IMR-90 (cell line): Measurements from ENCODE around the gene RPS6KA4. TPM values are rescaled to one million over a fixed set of nuclear protein-coding genes. Genes with fewer than 3 reads are reported as not detected.

Experiments used
- ATAC-seq: fragments of 200-7000 bp; cut with Tn5 transposase; 2 replicates; pipeline ENCODE4 v1.9.1; 2020; ENCODE audit warnings: low read depth, mild to moderate bottlenecking, moderate library complexity
- BruUV-seq: library from RNA; stranded (reverse); fragments of 400-500 nt; replicated peaks from 2 replicates; lab custom pipeline; 2021; lab: Mats Ljungman, UMichigan
- CTCF ChIA-PET: fragments of 300-600 bp; formaldehyde crosslinking; extraction: SDS; loops from one replicate; lab custom pipeline; 2021; ENCODE audit warnings: antibody characterized with exemption; lab: Yijun Ruan, JAX
- POLR2A ChIA-PET: fragments of 300-600 bp; sonication (Branson Sonifier 250); formaldehyde crosslinking; loops from one replicate; lab custom pipeline; 2022; ENCODE audit warnings: antibody characterized with exemption; ENCODE audit not compliant: unreplicated experiment; lab: Charles Lee
- DNase-seq: peaks from one replicate; pipeline ENCODE4 v3.0.0; 2013
- H2AFZ ChIP-seq: replicated peaks from 2 replicates; pipeline ENCODE3; 2013; ENCODE audit warnings: low read length, mild to moderate bottlenecking; ENCODE audit not compliant: poor library complexity
- H2AK5ac ChIP-seq: 2 replicates; pipeline ENCODE4 v1.6.1; 2013; ENCODE audit warnings: low read depth, low read length, inconsistent platforms
- H2AK9ac ChIP-seq: replicated peaks from 2 replicates; pipeline ENCODE3; 2013; ENCODE audit warnings: mild to moderate bottlenecking, low read depth, low read length, moderate library complexity; ENCODE audit not compliant: poor library complexity
- H2BK120ac ChIP-seq: 2 replicates; pipeline ENCODE4 v1.6.1; 2013; ENCODE audit warnings: low read depth, low read length, inconsistent platforms
- H2BK15ac ChIP-seq: 3 replicates; pipeline ENCODE4 v1.6.1; 2013; ENCODE audit warnings: low read depth, low read length, inconsistent platforms
- H2BK20ac ChIP-seq: 2 replicates; pipeline ENCODE4 v1.6.1; 2013; ENCODE audit warnings: low read depth, mild to moderate bottlenecking, inconsistent platforms, low read length, moderate library complexity
- H2BK5ac ChIP-seq: 2 replicates; pipeline ENCODE4 v1.6.1; 2013; ENCODE audit warnings: mild to moderate bottlenecking, low read depth, low read length, inconsistent platforms; ENCODE audit not compliant: poor library complexity, severe bottlenecking
- H3K14ac ChIP-seq: replicated peaks from 2 replicates; pipeline ENCODE4 v1.6.1; 2013; ENCODE audit warnings: low read depth, low read length, inconsistent platforms
- H3K18ac ChIP-seq: 2 replicates; pipeline ENCODE4 v1.6.1; 2013; ENCODE audit warnings: low read depth, low read length, control low read depth
- H3K23ac ChIP-seq: 2 replicates; pipeline ENCODE4 v1.6.1; 2013; ENCODE audit warnings: low read depth, low read length, inconsistent platforms
- H3K27ac ChIP-seq: 2 replicates; pipeline ENCODE4 v1.5.1; 2013; ENCODE audit warnings: mild to moderate bottlenecking, control low read depth, low read length; ENCODE audit not compliant: insufficient read depth
- H3K27me3 ChIP-seq: 2 replicates; pipeline ENCODE4 v1.6.1; 2013; ENCODE audit warnings: low read length; ENCODE audit not compliant: control insufficient read depth, insufficient read depth
- H3K36me3 ChIP-seq: 2 replicates; pipeline ENCODE4 v1.6.1; 2013; ENCODE audit warnings: low read length, mixed read lengths; ENCODE audit not compliant: control insufficient read depth, insufficient read depth
- H3K4ac ChIP-seq: 2 replicates; pipeline ENCODE4 v1.6.1; 2013; ENCODE audit warnings: low read depth, low read length, inconsistent platforms
- H3K4me1 ChIP-seq: 2 replicates; pipeline ENCODE4 v1.6.1; 2013; ENCODE audit warnings: low read length, mixed read lengths; ENCODE audit not compliant: control insufficient read depth, insufficient read depth
- H3K4me2 ChIP-seq: 2 replicates; pipeline ENCODE4 v1.6.1; 2013; ENCODE audit warnings: low read depth, mild to moderate bottlenecking, control low read depth, low read length, moderate library complexity
- H3K4me3 ChIP-seq: 2 replicates; pipeline ENCODE4 v1.5.1; 2013; ENCODE audit warnings: low read depth, mild to moderate bottlenecking, control low read depth, low read length, moderate library complexity; ENCODE audit not compliant: insufficient read depth
- H3K56ac ChIP-seq: 2 replicates; pipeline ENCODE4 v1.6.1; 2013; ENCODE audit warnings: low read length, inconsistent platforms; ENCODE audit not compliant: insufficient read depth; ENCODE audit errors: extremely low read depth
- H3K79me1 ChIP-seq, 2 experiments: 2 replicates each; pipeline ENCODE4 v1.6.1; 2013; ENCODE audit warnings: low read length in 2 of 2, inconsistent platforms in 1 of 2, low read depth in 1 of 2
- H3K9ac ChIP-seq: 2 replicates; pipeline ENCODE4 v1.6.1; 2013; ENCODE audit warnings: low read depth, low read length, control low read depth
- H3K9me1 ChIP-seq: 2 replicates; pipeline ENCODE4 v1.6.1; 2013; ENCODE audit warnings: low read length, inconsistent platforms; ENCODE audit not compliant: insufficient read depth
- H3K9me3 ChIP-seq: 2 replicates; pipeline ENCODE4 v1.6.1; 2013; ENCODE audit warnings: low read length; ENCODE audit not compliant: control insufficient read depth, insufficient read depth
- H4K20me1 ChIP-seq: 2 replicates; pipeline ENCODE4 v1.6.1; 2013; ENCODE audit warnings: low read length, inconsistent platforms; ENCODE audit not compliant: insufficient read depth
- H4K5ac ChIP-seq: 2 replicates; pipeline ENCODE4 v1.6.1; 2013; ENCODE audit warnings: mild to moderate bottlenecking, low read depth, low read length, control low read depth
- H4K8ac ChIP-seq, 2 experiments: 2 replicates each; pipeline ENCODE4 v1.6.1; 2013; ENCODE audit warnings: low read depth in 2 of 2, low read length in 2 of 2, control low read depth in 1 of 2, inconsistent platforms in 1 of 2
- H4K91ac ChIP-seq: 2 replicates; pipeline ENCODE4 v1.6.1; 2013; ENCODE audit warnings: low read depth, low read length, inconsistent platforms; ENCODE audit not compliant: insufficient read depth
- MAZ ChIP-seq: IDR thresholded peaks from 2 replicates; pipeline ENCODE4 v1.6.1; 2012; ENCODE audit warnings: low read depth, mild to moderate bottlenecking, low read length, improper control_type of control experiment, moderate library complexity, borderline replicate concordance
- MXI1 ChIP-seq: IDR thresholded peaks from 2 replicates; pipeline ENCODE4 v1.6.1; 2012; ENCODE audit warnings: low read depth, mild to moderate bottlenecking, low read length, moderate library complexity, borderline replicate concordance
- POLR2A ChIP-seq: IDR thresholded peaks from 2 replicates; pipeline ENCODE4 v1.6.1; 2012; ENCODE audit warnings: mild to moderate bottlenecking, low read depth, low read length
- RAD21 ChIP-seq: IDR thresholded peaks from 2 replicates; pipeline ENCODE4 v1.6.1; 2012; ENCODE audit warnings: low read length, improper control_type of control experiment
- RFX5 ChIP-seq: IDR thresholded peaks from 2 replicates; pipeline ENCODE4 v1.8.0; 2012; ENCODE audit warnings: low read depth, mild to moderate bottlenecking, low read length, moderate library complexity
- USF2 ChIP-seq: fragments of 150-350 bp; IDR thresholded peaks from 2 replicates; pipeline ENCODE4 v1.6.1; 2017; ENCODE audit warnings: mild to moderate bottlenecking, antibody characterized with exemption, low read length, low read depth
- WGBS, 2 experiments: methylation state at CpG; one replicate each; pipeline versions ENCODE4 v1.1.5 to v1.1.7; 2013; ENCODE audit warnings: missing lambda C conversion rate in 2 of 2; ENCODE audit not compliant: insufficient read length in 1 of 2; ENCODE audit errors: extremely low coverage in 2 of 2; 5-methylcytosine and 5-hydroxymethylcytosine counted together
- dilution Hi-C: fragments of 300-500 bp; cut with HindIII; formaldehyde crosslinking; loops from one replicate; pipeline ENCODE4 v1.14.3; 2018; ENCODE audit warnings: low sequenced_read_pairs; ENCODE audit not compliant: unreplicated experiment
- in situ Hi-C: fragments of 300-500 bp; cut with MboI; formaldehyde crosslinking; loops from 3 replicates; pipeline ENCODE4 v1.14.3; 2019; ENCODE audit warnings: low sequenced_read_pairs, inconsistent platforms, mixed read lengths
- intact Hi-C: fragments of 100-400 bp; cut with micrococcal nuclease; formaldehyde crosslinking; loops from 2 replicates; pipeline ENCODE4 v1.10.0; 2022
- polyA plus RNA-seq, 3 experiments: library from polyadenylated mRNA; depleted of rRNA; stranded (reverse); fragments of >200 nt; gene quantifications; 2 replicates each; pipeline ENCODE4 v1.2.3, GENCODE V29; 2012; ENCODE audit warnings: low replicate concordance in 1 of 3
- total RNA-seq: library from RNA; depleted of rRNA; stranded (reverse); fragments of >200 nt; gene quantifications from 2 replicates; pipeline ENCODE4 v1.2.3, GENCODE V29; 2012

RPS6KA4 gene
- total and polyA plus RNA-seq, 2 of the 4 experiments (the other 2 are of a cell fraction), result 38.8 to 52.9 TPM

- Histone ChIP-seq H3K23ac (no peak overlapping the region), H2BK15ac (no peak overlapping the region), H3K4me1 (peaks cover 6% of the 10 kb centered on the region), H3K18ac (no peak overlapping the region), H2AFZ (peak overlapping the region; percentile 63), H3K27me3 (peaks cover 9% of the 10 kb centered on the region; the same call in 1 of the 2 replicates), H4K20me1 (0 out of 2 replicates have a peak, but pooled peaks cover 3% of the 10 kb centered on the region), H3K4me2 (no peak overlapping the region), H3K4me3 (no peak overlapping the region), H3K36me3 (no peaks in the 10 kb centered on the region), H2BK120ac (no peak overlapping the region), H4K5ac (no peak overlapping the region), H2AK5ac (no peak overlapping the region), H4K8ac (no peak overlapping the region), H3K79me1 (no peaks in the 10 kb centered on the region), H3K27ac (no peak overlapping the region), H3K14ac (no peak overlapping the region), H2AK9ac (no peak overlapping the region), H3K9me1 (peaks cover 3% of the 10 kb centered on the region; the same call in 1 of the 2 replicates), H3K56ac (no peak overlapping the region), H3K9me3 (no peaks in the 10 kb centered on the region), H2BK5ac (no peak overlapping the region), H4K91ac (no peak overlapping the region), H3K4ac (no peak overlapping the region; the same call in 1 of the 2 replicates), H2BK20ac (no peak overlapping the region), H3K9ac (no peak overlapping the region)
- no CpG with 5 or more reads among the region's 4 CpGs for WGBS, 2 experiments
- TF ChIP-seq MAZ (no peak), USF2 (no peak), POLR2A (no peak), RAD21 (no peak), MXI1 (no peak), RFX5 (no peak)
- ChIA-PET CTCF (no interaction called here), POLR2A (no interaction called here)
- intact Hi-C loops, result no loop called here
- dilution Hi-C loops, result no loop called here
- ATAC-seq (no peak), DNase-seq (no peak)
- in situ Hi-C loops, result no loop called here
- no TSS peak for BruUV-seq
These were observed 19.7 kb upstream of the RPS6KA4 start for GRCh38 chr11:64339286-64339685.
